Skeletal muscle satellite cell (primary cell): Measurements from ENCODE around the gene FKBP10.
A peak's percentile ranks its signal among the peaks of the same experiment; 100 is the strongest.
"Not testable (repeated sequence)": the region's sequence is repeated elsewhere in the genome, so short reads cannot be mapped to it uniquely, and the experiment has no call there.

Experiments
- H3K27me3 ChIP-seq: 2 replicates; pipeline ENCODE4 v1.7.0; 2013; ENCODE audit warnings: low read length; ENCODE audit not compliant: control insufficient read depth, insufficient read depth
- H3K36me3 ChIP-seq: 2 replicates; pipeline ENCODE4 v1.7.0; 2013; ENCODE audit warnings: mild to moderate bottlenecking, control low read depth, low read length; ENCODE audit not compliant: insufficient read depth
- H3K4me1 ChIP-seq: 2 replicates; pipeline ENCODE4 v1.7.0; 2013; ENCODE audit warnings: low read length; ENCODE audit not compliant: control insufficient read depth, insufficient read depth
- H3K4me2 ChIP-seq: 2 replicates; pipeline ENCODE4 v1.7.0; 2013; ENCODE audit warnings: mild to moderate bottlenecking, low read length
- H3K4me3 ChIP-seq: 2 replicates; pipeline ENCODE4 v1.7.0; 2013; ENCODE audit warnings: low read length
- H3K9ac ChIP-seq: 2 replicates; pipeline ENCODE4 v1.7.0; 2013; ENCODE audit warnings: mild to moderate bottlenecking, low read depth, low read length, moderate library complexity
- H3K9me3 ChIP-seq: replicated peaks from 2 replicates; pipeline ENCODE4 v1.7.0; 2013; ENCODE audit warnings: mild to moderate bottlenecking, control low read depth, low read length

FKBP10 gene

DNA sequence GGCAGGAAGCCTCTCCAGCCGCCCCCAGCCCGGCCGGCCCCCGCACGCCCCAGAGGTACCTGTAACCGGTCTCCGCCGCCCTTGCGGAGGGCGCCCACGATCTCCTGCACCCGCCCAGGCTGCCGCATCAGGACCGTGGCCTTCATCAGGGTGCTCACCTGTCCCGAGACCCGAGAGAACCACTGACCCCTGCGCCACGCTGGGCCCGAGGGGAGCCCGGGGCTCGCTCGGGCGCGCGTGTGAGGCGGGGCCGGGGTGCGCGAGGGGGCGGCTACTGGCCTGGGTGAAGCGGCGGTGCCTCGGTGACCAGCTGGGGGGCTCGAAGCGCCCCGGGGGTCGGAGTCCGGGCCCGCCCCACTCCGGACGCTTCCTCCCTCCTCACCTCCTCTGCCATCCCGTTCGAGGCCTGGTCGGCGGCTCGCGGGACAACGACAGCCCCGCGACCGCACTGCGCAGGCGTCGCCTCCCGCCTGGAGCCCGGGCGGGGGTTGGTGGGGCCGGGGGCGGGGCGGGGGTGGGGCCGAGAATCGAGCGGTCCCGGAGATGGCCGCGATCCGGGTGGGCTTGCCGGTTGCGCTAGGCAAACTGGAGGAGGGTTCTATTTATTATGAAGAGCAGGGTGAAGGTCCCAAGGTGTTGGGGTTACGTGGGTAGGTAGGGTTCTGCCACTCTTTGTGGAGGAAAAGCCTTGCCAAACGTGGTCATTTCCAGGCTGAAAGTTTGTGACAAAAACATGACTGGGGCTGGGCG is 23.2 kb downstream of the FKBP10 start, which contains the start of gene NT5C3B:
TSS of gene NT5C3B (minus strand) at position 433 of the 750 bp plus-strand sequence. CDS start at position 394, 39 bp downstream.
- H3K36me3 ChIP-seq, result peaks cover 9% of the 10 kb centered on the region
- no peaks in the 10 kb centered on the region for H3K9me3 ChIP-seq
- peak within 1 kb of the TSS; percentile 95 for H3K4me2 ChIP-seq
- H3K9ac ChIP-seq, result peak within 1 kb of the TSS; percentile 87
- H3K4me3 ChIP-seq, result peak within 1 kb of the TSS; percentile 89
- H3K27me3 ChIP-seq, result no peaks in the 10 kb centered on the region
- H3K4me1 ChIP-seq, result peaks cover 15% of the 10 kb centered on the region

DNA sequence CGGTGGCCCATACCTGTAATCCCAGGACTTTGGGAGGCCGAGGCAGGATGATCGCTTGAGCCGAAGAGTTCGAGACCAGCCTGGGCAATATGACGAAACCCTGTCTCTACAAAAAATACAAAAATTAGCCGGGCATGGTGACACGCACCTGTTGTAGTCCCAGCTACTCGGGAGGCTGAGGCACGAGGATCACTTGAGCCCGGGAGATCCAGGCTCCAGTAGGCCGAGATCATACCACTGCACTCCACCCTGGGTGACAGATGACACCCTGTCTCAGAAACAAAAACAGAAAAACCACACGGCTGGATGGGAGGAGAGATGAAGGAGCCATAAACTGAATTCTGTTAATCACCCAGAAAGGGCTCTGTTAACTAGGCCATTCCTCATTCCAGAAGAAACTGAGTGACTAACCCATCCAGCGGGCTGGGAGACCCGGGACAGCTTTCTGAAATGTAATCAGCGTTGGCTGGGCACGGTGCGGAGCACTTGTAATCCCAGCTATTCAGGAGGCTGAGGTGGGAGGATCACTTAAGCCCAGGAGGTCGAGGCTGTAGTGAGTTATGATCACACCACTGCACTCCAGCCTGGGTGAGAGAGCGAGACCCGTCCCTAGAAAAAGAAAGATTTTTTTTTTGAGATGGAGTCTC is 23.9 kb downstream of the FKBP10 start:
- Histone ChIP-seq H3K36me3 (peaks cover 9% of the 10 kb centered on the region), H3K4me1 (peaks cover 15% of the 10 kb centered on the region), H3K9ac (peak overlapping the region; percentile 87), H3K27me3 (no peaks in the 10 kb centered on the region), H3K9me3 (no peaks in the 10 kb centered on the region), H3K4me3 (peak overlapping the region; percentile 89), H3K4me2 (peak overlapping the region; percentile 95)

DNA sequence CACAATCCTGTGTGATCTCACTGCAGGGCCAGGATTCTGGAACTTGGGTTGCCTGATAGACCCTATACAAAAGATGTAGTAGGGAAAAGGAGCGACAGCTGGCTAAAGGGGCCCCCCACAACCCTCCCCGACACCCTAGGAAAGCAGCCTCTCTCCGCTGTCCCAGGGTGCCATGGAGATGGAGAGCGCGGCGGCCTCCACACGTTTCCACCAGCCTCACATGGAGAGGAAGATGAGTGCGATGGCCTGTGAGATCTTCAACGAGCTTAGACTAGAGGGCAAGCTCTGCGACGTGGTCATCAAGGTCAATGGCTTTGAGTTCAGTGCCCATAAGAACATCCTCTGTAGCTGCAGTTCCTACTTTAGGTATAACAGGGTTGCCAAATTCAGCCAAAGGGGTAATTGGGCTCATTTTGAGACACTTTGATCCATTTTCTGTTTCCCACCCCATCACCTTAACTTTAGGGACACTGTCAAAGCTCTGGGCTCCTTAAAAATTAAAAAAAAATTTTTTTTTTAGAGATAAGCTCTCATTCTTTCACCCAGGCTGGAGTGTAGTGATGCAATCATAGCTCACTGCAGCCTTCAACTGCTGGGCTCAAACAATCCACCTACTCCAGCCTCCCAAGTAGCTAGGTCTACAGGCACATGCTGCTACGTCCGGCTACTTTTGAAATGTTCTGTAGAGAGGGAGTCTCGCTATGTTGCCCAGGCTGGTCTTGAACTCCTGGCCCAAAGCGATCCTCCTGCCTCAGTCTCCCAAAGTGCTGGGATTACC is 25.1 kb downstream of the FKBP10 start, which contains the start of gene KLHL10:
TSS of gene KLHL10 (plus strand) at position 65 of the 778 bp plus-strand sequence. CDS start at position 173, 108 bp downstream.
- Histone ChIP-seq H3K4me3 (peak within 1 kb of the TSS; percentile 89), H3K4me2 (peak within 1 kb of the TSS; percentile 95), H3K36me3 (peaks cover 3% of the 10 kb centered on the region), H3K9me3 (no peaks in the 10 kb centered on the region), H3K4me1 (peaks cover 15% of the 10 kb centered on the region), H3K9ac (peak within 1 kb of the TSS; percentile 87), H3K27me3 (no peaks in the 10 kb centered on the region)

DNA sequence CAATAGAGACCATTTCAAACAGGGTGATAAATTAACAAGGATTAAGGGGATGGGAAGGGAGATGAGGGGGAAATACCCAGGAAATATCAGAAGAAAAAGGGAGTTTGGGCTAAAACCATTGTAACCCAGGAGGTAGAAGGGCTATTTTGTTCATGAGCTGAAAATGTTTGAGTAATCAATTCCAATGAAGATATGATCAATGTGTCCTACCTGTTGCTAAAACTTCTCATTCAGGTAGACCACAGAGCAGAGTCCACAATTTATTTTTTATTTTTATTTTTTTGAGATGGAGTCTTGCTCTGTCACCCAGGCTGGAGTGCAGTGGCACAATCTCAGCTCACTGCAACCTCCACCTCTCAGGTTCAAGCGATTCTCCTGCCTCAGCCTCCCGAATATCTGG is 26.6 kb downstream of the FKBP10 start:
- not testable (repeated sequence) for H3K9ac ChIP-seq, H3K4me3 ChIP-seq, H3K27me3 ChIP-seq, H3K36me3 ChIP-seq, H3K4me2 ChIP-seq, H3K9me3 ChIP-seq
- peaks cover 15% of the 10 kb centered on the region for H3K4me1 ChIP-seq

DNA sequence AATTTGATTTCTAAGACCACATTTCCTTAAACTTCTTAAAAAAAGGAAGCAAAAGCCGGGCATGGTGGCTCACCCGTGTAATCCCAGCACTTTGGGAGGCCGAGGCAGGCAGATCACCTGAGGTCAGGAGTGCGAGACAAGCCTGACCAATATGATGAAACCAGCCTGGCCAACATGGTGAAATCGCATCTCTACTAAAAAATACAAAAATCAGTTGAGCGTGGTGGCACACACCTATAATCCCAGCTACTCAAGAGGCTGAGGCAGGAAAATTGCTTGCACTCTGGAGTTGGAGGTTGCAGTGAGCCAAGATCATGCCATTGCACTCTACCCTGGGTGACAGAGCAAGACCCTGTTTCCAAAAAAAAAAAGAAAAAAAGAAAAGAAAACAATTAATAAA is 28.0 kb downstream of the FKBP10 start:
- not testable (repeated sequence) for H3K9ac ChIP-seq, H3K4me2 ChIP-seq, H3K27me3 ChIP-seq, H3K36me3 ChIP-seq, H3K4me1 ChIP-seq, H3K4me3 ChIP-seq, H3K9me3 ChIP-seq

DNA sequence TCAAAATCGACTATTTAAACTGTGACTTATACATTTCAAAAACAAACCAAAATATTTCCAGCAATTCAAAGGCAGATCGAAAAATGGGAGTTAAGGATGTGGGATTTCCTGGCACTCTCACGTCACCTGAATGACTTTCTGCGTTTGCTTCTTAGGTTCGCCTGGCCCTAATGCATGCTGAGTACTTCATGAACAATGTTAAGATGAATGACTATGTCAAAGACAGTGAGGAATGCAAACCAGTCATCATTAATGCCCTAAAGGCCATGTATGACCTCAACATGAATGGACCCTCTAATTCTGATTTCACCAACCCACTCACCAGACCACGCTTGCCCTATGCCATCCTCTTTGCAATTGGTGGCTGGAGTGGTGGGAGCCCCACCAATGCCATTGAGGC is 32.2 kb downstream of the FKBP10 start:
- Histone ChIP-seq H3K9ac (no peak overlapping the region), H3K27me3 (no peaks in the 10 kb centered on the region), H3K36me3 (peaks cover 5% of the 10 kb centered on the region), H3K4me1 (peaks cover 10% of the 10 kb centered on the region), H3K4me3 (no peak overlapping the region), H3K9me3 (no peaks in the 10 kb centered on the region), H3K4me2 (no peak overlapping the region)

DNA sequence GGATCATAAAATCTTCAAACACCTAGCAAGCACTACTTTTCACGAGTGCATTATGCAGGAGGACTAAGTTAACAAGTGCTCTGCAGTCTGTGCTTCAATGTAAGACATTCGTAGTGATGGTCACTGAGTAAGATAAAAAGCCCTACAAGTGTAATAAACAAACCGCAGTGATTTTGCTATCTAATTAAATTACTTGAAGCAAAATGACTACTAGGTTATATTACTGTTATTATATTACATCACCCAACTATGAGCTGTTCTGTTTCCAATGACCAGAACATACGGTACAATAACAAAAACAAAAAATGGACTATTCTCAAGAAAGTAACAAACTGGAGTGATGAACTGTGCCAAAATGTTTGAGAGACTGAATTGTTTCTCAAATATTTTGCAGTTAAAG is 36.0 kb downstream of the FKBP10 start:
- H3K9me3 ChIP-seq, result no peaks in the 10 kb centered on the region
- no peak overlapping the region for H3K9ac ChIP-seq
- H3K4me2 ChIP-seq, result peak overlapping the region; percentile 23
- no peak overlapping the region for H3K4me3 ChIP-seq
- H3K27me3 ChIP-seq, result no peaks in the 10 kb centered on the region
- H3K4me1 ChIP-seq, result peaks cover 17% of the 10 kb centered on the region
- peaks cover 7% of the 10 kb centered on the region for H3K36me3 ChIP-seq

DNA sequence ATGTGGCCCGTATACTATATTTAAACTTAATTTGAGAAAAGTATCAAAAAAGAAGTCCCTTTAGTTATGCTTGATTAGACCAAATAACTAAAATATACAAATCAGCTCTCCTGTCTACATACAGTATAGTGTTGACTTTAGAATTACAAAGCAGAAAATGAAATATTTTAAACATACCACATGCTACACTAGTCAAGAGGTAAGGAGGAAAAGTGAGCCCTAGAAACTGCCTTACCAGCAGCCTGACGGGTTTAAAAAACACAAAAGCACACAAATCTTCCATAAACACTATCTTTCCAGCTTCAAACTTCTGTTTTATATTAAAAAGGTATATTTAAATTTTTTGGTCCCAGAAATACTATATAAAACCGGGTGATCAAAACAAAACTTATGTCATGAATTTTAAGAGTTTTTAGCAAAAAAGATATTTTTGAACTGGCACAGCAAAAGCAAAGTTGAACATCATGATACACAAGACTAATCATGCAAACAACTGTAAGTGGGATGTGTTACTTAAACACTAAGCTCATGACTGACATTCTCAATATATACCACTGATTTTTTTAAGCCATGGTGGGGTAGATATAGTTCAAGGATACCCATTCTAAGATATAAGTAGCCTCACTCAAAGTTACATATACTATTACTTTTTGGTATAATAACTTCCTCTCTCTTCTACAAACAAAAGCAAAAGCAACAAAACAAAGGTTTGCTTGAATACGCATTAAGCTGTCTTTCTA is 36.6 kb downstream of the FKBP10 start:
- Histone ChIP-seq H3K9ac (no peak overlapping the region), H3K27me3 (no peaks in the 10 kb centered on the region), H3K9me3 (no peaks in the 10 kb centered on the region), H3K4me3 (no peak overlapping the region), H3K36me3 (peaks cover 13% of the 10 kb centered on the region), H3K4me1 (peaks cover 17% of the 10 kb centered on the region), H3K4me2 (peak overlapping the region; percentile 23)

DNA sequence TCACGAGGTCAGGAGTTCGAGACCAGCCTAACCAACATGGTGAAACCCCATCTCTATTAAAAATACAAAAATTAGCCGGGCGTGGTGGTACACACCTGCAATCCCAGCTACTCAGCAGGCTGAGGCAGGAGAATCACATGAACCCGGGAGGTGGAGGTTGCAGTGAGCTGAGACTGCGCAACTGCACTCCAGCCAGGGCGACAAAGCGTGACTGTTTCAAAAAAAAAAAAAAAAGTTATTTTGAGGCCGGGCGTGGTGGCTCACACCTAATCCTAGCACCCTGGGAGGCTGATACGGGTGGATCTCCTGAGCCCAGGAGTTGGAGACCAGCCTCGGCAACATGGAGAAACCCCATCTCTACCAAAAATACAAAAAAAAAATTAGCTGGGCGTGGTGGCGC is 38.6 kb downstream of the FKBP10 start:
- not testable (repeated sequence) for H3K27me3 ChIP-seq, H3K4me3 ChIP-seq
- peaks cover 21% of the 10 kb centered on the region for H3K36me3 ChIP-seq

DNA sequence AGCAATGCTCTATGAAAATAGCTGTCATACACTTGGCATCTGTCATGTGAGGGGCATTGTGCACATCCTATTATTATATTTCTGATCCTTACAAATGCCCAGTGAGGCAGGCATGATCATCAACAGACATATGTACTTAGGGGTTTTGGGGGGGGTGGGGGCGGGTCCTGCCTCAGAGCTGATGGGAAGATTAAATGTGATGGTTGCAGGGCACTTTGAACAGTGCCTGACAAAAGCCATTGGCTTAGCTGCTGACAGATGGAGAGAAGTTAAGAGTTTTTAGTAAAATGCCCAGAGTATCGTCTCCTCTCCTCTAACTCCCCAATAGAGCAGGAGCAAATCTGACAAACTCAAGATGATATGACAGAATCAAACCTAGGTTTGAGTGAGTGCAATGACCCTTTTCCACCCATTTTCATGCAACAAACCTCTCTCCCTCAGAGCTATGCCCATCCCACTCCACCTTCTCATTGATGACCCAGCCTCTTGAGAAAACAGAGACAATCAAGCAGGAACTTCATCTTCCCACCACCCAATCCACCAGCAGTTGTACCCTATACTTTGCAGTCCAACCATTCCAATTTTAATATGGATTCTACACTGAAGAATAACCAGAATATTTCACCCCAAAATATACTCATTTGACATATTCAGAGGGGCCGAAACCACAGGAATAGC is 47.6 kb downstream of the FKBP10 start:
- no peak overlapping the region for H3K9ac ChIP-seq
- H3K4me1 ChIP-seq, result peaks cover 13% of the 10 kb centered on the region
- H3K9me3 ChIP-seq, result no peaks in the 10 kb centered on the region
- no peaks in the 10 kb centered on the region for H3K36me3 ChIP-seq
- H3K27me3 ChIP-seq, result no peaks in the 10 kb centered on the region
- no peak overlapping the region for H3K4me3 ChIP-seq
- H3K4me2 ChIP-seq, result no peak overlapping the region

More for the DNA sequence above, 38.6 kb downstream of the FKBP10 start:
- not testable (repeated sequence) for H3K9ac ChIP-seq, H3K9me3 ChIP-seq, H3K4me2 ChIP-seq
- H3K4me1 ChIP-seq, result peaks cover 17% of the 10 kb centered on the region
